NCI-H2196 treated with DMSO at 0.1 percent for 48 hours (cell line): ENCODE measurements around the gene NEDD4L.
"Not testable (repeated sequence)": the region's sequence is repeated elsewhere in the genome, so short reads cannot be mapped to it uniquely, and the experiment has no call there.

Source experiments
- DNase-seq: peaks from one replicate; lab custom pipeline; 2025; ENCODE audit not compliant: unreplicated experiment; lab: John Stamatoyannopoulos, UW

NEDD4L gene

DNA sequence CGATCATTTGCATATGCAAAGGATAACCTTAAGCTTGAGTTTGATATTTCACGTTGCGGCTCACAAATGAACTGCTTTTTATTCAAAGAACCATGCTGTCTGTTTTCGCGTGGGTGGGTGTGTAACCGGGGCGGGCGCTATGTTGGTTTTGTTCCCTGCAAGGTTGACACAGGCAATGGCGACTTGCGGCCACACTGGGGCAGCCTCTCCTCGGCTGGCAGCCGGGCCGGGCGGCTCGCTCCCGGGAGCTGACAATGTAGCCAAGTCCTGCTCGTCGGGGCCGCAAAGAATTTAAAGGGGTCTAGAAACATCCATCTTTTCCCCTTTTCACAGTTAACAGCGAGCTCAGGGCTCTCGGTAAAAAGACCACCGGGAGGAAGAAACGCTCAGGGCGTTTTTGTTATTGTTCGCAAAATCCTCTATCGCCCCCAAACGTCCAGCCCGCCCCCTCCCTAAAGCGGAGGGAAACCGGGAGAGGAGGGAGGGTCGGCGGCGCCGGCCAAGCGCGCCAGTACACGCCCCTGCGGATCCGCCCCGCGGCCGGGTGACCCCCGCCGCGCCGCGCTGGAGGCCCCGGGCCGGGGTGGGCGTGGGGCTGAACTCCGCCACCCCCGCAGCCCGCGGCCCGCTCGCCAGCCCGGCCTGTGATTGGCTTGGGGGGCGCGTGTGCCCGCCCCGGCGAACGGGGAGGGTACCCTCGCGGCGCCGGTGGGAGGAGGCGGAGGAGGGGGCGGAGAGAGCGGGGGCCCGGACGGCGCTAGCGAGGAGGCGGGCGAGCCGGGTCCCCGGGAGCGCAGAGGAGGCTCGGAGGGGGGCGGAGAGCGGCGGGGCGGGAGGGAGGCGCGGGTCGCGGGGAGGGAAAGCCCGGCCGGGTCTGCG lies at the start of gene NEDD4L:
TSS of gene NEDD4L (plus strand) at position 736 of the 879 bp plus-strand sequence. CDS start 435 bp downstream, outside the sequence.
- peak; percentile 74 for DNase-seq

DNA sequence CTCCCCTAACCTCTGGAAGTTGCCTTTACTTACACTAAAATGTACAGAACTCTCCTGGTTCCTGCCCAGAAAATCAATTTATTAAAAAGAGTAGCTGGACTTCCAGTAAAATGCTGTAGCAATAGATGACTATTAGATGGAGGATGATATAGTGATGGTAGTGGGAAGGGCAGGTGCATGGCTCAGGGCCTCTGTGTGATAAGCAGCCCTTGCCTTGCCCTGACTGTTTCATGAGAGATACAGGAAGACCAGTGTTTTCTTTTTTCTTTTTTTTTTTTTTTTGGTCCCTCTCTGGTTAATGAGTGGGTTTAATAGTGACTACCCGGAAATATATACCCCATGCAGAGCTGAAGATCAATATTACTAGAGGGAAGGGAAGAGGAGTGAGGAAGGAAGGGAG lies 48.7 kb upstream of the NEDD4L start:
- DNase-seq, result no peak

DNA sequence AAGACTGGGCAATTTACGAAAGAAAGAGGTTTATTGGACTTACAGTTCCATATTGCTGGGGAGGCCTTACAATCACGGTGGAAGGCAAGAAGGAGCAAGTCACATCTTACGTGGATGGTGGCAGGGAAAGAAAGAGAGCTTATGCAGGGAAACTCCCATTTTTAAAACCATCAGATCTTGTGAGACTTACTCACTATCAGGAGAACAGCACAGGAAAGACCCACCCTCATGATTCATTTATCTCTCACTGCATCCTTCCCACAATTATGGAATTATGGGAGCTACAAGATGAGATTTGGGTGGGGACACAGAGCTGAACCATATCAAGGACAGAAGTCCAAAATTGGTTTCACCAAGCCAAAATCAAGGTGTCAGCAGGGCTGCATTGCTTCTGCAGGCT lies 47.1 kb upstream of the NEDD4L start:
- not testable (repeated sequence) for DNase-seq

DNA sequence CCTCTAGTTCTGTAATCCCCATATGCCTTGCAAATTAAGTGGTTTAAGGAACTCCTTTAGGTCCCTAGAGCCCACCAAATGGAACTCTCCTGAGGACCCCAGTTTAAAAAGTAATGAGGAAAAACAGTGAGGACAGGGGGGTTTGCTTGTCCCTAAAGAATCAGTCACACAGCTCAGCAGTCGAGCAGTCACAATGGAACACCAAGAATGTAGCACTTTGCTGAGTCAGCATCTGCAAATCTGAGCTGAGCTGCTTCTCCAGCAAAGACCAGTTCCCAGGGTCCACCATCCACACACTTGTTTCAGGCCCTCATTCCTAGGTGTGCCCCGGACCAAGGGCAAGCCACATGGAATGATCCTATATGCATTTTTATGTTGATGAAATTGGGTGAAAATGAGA lies 46.2 kb upstream of the NEDD4L start:
- DNase-seq, result no peak

DNA sequence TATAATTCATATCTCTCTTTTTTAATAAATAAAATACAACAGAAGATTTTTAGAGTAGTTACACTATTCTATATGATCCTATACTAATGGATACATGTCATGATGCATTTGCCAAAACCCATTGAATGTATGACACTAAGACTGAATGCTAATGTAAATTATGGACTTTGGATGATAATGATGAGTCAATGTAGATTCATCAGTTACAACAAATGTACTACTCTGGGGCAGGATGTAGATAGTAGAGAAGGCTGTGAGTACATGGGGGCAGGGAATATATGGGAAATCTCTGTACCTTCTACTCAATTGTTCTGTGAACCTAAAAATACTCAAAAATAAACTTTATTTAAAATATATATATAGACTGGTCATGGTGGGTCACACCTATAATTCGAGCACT lies 45.6 kb upstream of the NEDD4L start:
- DNase-seq, result no peak

DNA sequence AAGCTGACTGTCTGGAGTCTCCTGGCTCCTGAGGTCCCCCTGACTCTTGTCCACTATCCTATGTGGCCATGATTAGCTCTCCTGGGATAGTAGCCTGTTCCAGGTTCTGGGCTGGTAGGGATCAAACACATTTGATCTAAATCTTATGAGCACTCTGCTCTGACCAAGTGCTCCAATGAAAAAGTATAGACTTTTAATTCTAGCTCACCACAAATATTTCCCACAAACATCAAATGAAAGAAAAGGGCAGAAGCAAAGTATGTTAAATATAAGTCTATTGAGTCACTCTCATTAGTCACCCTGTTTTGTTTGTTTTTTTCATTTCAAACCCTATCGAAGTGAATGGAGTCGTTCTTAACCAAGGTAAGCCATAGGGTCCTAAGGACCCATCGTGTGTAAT lies 39.7 kb upstream of the NEDD4L start:
- DNase-seq, result no peak

DNA sequence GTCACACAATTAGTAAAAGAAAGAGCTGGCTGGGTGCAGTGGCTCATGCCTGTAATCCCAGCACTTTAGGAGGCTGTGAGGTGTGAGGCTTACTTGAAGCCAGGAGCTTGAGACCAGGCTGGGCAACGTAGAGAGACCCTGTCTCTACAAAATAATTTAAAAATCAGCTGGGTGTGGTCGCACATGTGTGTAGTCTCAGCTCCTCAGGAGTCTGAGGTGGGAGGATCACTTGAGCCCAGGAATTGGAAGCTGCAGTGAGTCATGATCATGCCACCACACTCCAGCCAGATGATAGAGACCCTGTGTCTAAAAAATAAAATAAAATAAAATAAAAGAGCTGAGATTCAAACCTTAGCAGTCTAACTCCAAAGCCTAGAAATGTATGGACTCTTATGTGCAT lies 39.0 kb upstream of the NEDD4L start:
- no peak for DNase-seq

DNA sequence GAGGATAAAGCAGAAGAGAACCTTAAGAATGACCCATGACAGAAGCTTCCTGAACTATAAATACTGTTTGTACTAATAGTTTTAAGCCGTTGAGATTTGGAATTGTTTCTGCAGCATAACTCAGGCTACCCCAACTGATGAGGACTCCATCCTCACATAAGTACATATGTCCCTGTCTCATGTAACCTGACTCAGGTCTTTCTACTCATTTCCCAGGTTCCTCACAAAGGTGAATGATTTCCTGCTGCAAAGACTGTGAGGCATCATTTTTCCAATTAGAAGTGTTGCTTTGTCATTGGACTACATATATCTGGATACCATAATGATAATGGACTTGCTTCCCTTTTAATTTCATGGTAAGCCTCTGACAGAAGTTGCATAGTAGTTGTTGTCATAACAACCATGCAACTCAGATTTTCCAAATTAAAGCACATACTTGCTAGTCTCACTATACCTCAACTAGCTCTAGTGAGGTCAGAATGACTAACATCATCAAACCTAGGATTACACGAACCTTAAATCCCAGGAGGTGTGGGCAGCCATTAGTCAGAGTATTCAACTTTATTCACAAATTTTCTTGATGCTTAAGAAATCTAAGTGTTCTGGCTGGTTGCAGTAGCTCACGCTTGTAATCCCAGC lies 38.0 kb upstream of the NEDD4L start:
- DNase-seq, result no peak

DNA sequence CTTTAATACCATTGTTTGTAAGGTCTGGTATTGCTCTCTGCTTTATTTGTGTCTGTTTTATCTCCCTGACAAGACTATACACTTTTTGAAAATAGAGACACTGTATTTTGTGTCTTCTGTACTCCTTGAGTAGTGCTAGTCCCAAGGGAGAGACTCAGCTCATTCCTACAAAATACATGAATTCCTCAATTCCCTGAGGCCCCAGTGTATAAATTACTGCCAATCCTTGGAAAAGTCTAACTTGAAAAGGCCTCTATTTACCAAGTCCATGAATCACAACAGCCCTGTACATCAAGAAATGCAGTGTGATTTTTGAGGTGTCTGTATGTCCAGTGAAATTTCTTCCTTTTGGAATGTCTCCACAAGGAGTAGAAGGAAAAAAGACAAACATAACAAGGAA lies 34.9 kb upstream of the NEDD4L start:
- no peak for DNase-seq

DNA sequence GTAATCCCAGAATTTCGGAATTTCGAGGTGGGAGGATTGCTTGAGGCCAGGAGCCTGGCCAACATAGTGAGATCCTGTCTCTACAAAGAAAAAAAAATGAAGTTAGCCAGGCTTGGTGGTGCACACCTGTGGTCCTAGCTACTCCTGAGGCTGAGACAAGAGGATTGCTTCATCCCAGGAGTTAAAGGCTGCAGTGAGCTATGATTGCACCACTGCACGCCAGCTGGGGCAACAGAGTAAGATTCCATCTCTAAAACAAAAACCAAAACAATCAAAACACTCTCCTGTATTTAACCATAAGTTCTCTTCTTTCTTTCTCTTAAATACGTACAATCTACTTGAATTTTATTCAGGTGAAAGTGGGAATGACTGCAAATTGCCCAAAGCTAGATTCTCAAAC lies 33.8 kb upstream of the NEDD4L start:
- no peak for DNase-seq

DNA sequence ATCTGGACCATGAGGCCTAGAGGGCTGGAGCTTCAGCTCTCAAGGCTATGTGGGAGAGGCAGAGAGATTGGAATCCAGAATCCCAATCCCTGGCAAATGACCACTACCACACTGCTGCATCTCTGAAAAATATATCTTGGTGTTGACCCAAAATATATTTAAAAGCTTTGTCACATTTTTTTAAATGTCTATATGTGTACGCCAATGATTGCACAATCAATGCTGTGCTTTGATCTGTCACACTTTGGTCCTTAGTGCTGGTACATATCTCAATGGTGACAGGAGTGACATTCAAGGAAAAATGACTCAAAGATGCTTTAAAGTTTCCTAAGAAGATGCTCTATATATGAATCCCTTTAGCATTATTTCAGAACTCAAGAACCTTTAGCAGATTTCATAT lies 31.7 kb upstream of the NEDD4L start:
- DNase-seq, result no peak

DNA sequence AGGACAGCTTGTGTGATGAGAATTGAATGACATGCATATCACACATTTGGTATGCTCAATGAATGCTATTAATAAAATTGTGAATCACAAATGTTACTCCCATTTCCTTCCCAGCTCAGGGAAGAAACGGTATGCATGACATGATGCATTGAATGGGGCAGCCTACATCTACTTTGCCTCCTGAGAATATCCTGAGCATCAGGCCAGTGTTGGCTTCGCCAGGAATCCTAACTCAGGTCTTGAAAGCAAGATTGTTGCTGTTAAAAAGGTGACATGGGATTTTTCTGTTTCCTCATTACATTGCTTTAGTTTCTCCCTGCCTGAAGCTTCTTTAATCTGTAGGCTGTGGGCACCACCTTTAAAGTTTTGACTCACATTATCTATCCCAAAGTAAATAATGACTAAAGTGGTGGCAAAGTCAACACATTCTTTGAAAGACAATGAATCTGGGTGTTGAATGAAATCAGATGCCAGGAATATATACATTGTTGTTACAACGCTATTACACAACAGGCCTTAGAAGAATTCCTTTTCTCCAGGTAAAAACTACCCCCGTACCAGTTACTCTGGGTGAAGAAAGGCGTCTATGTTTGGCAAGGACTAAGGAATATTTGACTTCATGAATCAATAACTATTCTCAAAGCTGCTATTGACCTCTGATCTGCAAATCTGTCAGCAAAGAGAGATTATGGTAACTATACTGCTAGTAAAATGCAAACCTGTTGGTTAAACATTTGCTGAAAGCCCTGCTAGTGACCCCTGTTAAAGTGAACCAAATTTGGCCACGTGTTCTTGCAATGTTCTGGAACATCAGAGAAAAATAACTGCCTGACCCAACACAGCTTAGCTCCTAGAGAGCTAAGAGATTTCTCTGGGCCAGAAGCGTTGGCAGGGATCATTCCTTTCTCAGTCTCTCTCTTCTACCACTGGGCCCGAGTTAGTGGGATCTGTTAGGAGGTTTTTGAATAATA lies 30.5 kb upstream of the NEDD4L start:
- DNase-seq, result no peak

DNA sequence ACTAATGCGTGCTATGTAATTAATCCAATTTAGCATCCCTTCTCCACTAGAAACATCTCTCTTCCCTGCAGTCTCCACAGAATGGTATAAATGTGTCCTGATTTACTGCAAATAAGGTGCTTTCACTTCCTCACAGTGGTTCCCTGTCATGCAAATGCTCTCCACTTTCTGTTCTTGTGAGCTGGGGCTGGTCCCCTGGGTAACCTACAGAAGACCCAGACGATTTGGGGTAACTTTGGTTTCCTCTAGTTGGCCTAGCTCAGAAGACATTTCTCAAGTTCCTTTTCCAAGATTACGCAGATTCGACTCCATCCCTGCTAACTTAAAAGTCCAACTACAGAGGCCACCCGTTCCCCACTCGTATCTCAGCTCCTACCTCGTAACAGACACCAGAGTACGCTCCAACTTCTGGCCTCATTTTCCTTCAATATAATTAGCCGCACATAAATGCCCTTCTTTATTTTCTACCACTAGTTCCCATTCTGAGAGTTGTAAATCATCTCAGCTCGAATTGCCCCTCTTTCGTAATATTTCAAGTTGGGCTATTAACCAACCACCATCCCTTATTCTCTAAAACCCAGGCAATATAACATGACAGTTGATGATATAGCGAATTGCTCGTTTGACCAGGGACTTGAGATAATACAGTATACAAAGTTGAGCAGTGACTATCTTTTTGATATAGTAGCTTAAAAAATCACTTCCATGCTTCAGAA lies 28.8 kb upstream of the NEDD4L start:
- DNase-seq, result no peak

DNA sequence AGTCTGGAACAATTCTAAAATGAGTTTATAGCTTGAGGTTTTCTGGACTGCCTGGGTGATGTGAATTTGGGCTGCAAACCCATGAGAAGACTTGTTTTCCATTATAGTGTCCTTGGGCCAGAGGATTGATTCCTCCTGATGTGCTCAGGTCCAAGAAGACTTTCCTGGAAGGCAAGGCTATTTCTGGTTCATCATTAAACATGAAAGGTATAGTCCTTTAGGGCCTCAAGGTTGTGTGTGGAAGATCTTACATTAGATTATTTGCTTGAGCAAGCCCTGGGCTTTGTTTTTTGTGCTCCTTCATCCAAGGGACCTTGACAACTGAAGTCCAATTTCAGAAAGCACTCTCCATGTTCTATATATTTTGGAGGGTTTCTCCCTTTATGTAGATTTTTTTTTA lies 26.8 kb upstream of the NEDD4L start:
- no peak for DNase-seq

DNA sequence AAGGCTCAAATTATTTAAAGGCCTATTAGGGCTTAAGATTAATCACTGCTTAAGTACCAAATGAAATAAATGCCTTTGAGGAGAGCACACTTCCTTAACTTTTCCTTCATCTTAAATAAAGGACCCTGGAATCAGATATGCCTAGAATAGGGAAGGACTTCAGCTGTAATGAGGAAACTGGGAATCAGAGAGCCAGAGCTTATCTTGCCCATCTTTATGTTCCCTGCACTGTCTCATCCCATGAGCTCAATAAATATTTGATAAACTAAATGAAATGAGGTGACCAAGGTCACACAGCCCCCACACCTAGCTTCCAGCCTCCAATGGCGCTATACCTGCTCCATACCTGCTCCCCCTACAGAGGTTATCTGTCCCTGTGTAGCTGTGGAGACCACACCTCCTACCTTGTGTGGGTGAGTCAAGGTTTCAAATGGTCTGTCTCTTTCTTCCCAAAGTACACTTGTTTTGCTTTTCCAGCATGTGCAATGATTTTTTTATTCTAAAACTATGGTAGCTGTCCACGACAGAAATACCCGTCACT lies 23.4 kb upstream of the NEDD4L start:
- DNase-seq, result no peak

DNA sequence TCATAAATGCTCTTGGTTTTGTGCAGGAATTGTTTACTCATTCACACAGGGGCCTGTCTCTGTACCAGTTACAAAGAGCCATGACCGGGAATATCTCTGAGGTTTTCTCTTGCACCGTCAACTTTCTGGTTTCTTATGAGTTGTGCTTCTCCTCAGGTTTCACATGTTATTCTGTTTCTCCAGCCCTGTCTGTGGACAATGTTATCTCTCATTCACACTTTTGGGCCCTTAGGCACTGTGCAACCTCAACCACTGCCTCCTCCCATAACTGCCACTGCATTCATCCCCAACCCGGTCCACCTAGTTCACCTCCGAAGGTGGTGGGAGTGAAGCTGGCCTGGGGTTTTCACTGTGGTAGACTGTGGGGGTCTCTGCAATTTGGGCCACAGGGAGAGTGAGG lies 22.5 kb upstream of the NEDD4L start:
- DNase-seq, result no peak

DNA sequence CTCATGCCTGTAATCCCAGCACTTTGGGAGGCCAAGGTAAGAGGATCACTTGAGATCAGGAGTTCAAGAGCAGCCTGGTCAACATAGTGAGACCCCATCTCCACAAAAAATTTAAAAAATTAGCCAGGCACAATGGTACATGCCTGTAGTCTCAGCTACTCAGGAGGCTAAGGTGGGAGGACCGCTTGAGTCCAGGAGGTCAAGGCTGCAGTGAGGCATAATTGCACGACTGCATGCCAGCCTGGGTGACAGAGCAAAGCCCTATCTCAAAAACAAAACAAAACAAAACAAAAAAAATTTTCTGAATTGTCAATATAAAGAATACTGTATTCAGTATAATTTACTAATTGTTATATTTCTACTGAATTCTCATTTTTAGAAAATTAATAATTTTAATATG lies 20.9 kb upstream of the NEDD4L start:
- no peak for DNase-seq

DNA sequence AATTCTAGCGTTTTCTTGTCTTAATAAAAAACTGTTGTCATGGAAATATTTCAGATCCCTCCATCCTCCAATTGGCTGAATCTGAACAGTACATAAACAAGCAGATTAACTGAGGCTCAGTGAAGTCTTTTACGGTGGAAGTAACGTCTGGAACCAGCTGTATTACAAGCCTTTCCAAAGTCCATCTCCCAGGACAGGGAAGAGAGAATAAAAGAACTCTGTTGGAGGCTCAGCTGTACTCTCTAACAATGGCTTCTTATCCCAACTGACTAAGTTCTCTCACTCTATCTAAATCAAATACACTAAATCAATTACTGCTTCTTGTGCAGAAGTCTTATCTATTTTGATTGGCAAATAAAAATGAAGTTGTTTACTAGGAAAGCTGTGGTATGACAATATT lies 19.9 kb upstream of the NEDD4L start:
- DNase-seq, result no peak

DNA sequence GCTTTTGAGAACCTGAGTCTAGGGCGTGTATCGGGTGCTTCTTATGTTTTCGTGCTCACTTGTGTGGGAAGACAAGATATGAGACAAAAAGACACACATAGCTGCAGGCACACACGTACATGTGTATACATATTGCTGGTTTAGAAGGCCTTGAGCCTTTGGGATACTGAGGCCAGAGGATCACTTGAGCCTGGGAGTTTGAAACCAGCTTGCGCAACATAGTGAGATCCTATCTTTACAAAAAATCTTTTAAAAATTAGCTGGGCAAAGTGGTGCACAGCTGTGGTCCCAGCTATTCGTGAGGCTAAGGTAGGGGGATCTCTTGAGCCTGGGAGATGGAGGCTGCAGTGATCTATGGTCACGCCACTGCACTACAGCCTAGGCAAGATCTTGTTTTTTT lies 18.8 kb upstream of the NEDD4L start:
- DNase-seq, result no peak

DNA sequence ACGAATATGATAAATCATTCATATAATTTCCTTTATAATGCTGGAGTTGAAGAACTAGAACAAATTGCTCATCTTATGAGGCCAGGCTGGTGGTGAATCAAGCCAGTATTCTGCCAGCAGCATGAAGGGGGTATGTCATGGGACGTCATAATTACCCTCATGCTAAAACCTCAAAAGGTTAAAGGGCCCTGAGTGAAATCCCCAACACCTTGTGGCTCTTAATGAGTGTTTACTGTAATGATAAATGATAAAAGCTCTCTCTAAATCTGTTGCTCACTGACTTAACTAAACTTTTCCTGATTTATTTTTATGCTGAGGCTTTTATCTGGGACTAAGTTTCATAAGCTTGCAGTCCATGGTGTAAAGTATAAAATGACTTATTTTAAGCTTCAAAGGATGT lies 18.3 kb upstream of the NEDD4L start:
- DNase-seq, result no peak

DNA sequence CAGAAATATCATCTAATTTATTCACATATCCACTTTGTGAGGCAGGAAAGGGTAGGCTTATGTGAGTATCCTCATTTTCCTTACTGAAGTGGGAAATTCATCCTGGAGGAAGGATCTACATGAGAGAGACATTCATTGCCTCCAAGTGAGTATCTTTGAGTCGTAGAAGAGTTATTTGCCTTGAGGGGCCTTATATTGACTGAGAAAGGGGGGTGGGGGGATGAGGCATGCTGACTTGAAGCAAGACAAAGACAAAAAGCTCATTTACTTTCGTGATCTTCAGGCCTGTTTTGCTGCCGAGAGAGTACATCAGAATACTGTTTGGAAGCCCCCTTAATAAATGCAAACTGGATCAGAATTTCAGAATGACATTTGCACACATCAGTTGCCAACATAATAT lies 17.6 kb upstream of the NEDD4L start:
- DNase-seq, result no peak
